Measurements from ENCODE around the gene GPR151. TPM values are rescaled to one million over a fixed set of nuclear protein-coding genes. Genes with fewer than 3 reads are reported as not detected.

Gene GPR151
- total and polyA plus RNA-seq, 10 donors = not detected

DNA sequence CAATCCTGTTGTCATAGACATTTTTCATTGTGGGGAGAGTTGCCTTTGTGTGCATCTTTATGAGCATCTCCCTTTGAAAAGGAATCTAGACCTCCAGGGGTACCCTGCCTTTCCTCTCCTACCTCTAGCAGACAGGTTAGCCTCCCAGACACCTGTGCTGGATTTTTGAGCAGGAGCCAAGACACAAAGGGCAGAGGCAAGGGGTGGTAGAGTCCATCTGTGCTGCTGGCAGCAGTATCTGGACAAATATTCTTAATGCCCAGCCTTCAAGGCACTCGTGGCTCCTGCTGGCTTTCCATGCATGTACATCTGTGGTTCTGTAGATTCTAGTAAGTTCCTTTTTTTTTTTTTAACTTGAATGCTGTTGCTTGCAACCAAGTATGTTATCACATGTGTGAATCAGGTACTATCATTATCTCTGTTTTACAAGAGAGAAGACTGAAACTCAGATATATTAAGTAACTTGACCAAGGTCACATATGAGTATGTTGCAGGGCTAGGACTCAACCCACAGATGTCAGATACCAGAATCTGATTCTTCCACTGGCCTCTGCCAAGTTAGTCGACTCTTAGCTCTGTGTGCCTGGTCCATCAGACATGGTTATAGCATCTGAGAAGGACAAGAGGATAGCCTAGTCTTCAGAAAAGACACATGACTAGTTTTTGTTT is 32.9 kb upstream of the GPR151 start:
- WGBS, 5 donors = 40 to 53% (median 44%) methylated on average over 2 of the region's 2 CpGs
- no peak overlapping the region for H3K27ac ChIP-seq
- H3K9me3 ChIP-seq = no peaks in the 10 kb centered on the region
- DNase-seq = no peak
- intact Hi-C loops (cut with DNase I; ENCODE audit: low total_unique reads) = loop anchor here (5.0 kb wide), 1 partner anchor 413 kb away; no protein-coding TSS in a partner anchor
- no peaks in the 10 kb centered on the region for H3K27me3 ChIP-seq (replicated peaks in 1 of 7)
- no peak overlapping the region for H3K4me3 ChIP-seq
- H3K4me1 ChIP-seq = no peaks in the 10 kb centered on the region
- no peak for TF ChIP-seq POLR2A (IDR thresholded peaks at IDR 0.05)
- TF ChIP-seq, protein P1, sequence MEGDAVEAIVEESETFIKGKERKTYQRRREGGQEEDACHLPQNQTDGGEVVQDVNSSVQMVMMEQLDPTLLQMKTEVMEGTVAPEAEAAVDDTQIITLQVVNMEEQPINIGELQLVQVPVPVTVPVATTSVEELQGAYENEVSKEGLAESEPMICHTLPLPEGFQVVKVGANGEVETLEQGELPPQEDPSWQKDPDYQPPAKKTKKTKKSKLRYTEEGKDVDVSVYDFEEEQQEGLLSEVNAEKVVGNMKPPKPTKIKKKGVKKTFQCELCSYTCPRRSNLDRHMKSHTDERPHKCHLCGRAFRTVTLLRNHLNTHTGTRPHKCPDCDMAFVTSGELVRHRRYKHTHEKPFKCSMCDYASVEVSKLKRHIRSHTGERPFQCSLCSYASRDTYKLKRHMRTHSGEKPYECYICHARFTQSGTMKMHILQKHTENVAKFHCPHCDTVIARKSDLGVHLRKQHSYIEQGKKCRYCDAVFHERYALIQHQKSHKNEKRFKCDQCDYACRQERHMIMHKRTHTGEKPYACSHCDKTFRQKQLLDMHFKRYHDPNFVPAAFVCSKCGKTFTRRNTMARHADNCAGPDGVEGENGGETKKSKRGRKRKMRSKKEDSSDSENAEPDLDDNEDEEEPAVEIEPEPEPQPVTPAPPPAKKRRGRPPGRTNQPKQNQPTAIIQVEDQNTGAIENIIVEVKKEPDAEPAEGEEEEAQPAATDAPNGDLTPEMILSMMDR (IDR thresholded peaks at IDR 0.05 in 8 of 11, conservative IDR thresholded peaks at IDR 0.05 in 3 of 11) = no peak
- no peak for TF ChIP-seq POLR2AphosphoS5 (IDR thresholded peaks at IDR 0.05)
- H3K36me3 ChIP-seq = no peaks in the 10 kb centered on the region

GRCh38 chr5:146544232-146544631 is 28.2 kb upstream of the GPR151 start:
- Histone ChIP-seq H3K4me3 (no peak overlapping the region), H3K27ac (no peak overlapping the region), H3K27me3 (replicated peaks in 1 of 7) (no peaks in the 10 kb centered on the region), H3K36me3 (no peaks in the 10 kb centered on the region), H3K4me1 (no peaks in the 10 kb centered on the region), H3K9me3 (no peaks in the 10 kb centered on the region)
- no peak for DNase-seq
- intact Hi-C loops (cut with DNase I; ENCODE audit: low total_unique reads) = no loop called here
- TF ChIP-seq POLR2AphosphoS5 (IDR thresholded peaks at IDR 0.05) (no peak), POLR2A (IDR thresholded peaks at IDR 0.05) (no peak)
- TF ChIP-seq, protein P1 (IDR thresholded peaks at IDR 0.05 in 8 of 11, conservative IDR thresholded peaks at IDR 0.05 in 3 of 11) = no peak

- no peak for TF ChIP-seq POLR2AphosphoS5 (IDR thresholded peaks at IDR 0.05)
- no peak for TF ChIP-seq POLR2A (IDR thresholded peaks at IDR 0.05)
- TF ChIP-seq, protein P1 (IDR thresholded peaks at IDR 0.05 in 8 of 11, conservative IDR thresholded peaks at IDR 0.05 in 3 of 11) = peak in 10 of 11 experiments; percentile 44 to 82 (median 73)
- intact Hi-C loops (cut with DNase I; ENCODE audit: low total_unique reads) = no loop called here
- peak; percentile 85 for DNase-seq
- H3K9me3 ChIP-seq = no peaks in the 10 kb centered on the region
- no peaks in the 10 kb centered on the region for H3K36me3 ChIP-seq
- H3K27ac ChIP-seq = no peak overlapping the region
- WGBS, 5 donors = 32 to 39% (median 37%) methylated on average over 16 of the region's 16 CpGs
- no peaks in the 10 kb centered on the region for H3K27me3 ChIP-seq (replicated peaks in 1 of 7)
- H3K4me1 ChIP-seq = no peaks in the 10 kb centered on the region
- no peak overlapping the region for H3K4me3 ChIP-seq
These were observed 26.2 kb upstream of the GPR151 start for GRCh38 chr5:146541958-146542849.

GRCh38 chr5:146540414-146540813 is 24.4 kb upstream of the GPR151 start:
- WGBS, 5 donors = 77 to 96% (median 88%) methylated on average over 2 of the region's 2 CpGs
- no peak for TF ChIP-seq POLR2A (IDR thresholded peaks at IDR 0.05)
- Histone ChIP-seq H3K36me3 (no peaks in the 10 kb centered on the region), H3K27me3 (replicated peaks in 1 of 7) (no peaks in the 10 kb centered on the region), H3K27ac (no peak overlapping the region), H3K4me1 (no peaks in the 10 kb centered on the region), H3K4me3 (no peak overlapping the region), H3K9me3 (no peaks in the 10 kb centered on the region)
- DNase-seq = no peak
- intact Hi-C loops (cut with DNase I; ENCODE audit: low total_unique reads) = no loop called here

Data from spleen (tissue), 11 donors.